ENCODE results near the gene BEND6. TPM values are rescaled to one million over a fixed set of nuclear protein-coding genes. Genes with fewer than 3 reads are reported as not detected.

BEND6 gene
- total RNA-seq, 1 donor from 2014 or later, result 2.3 TPM

- Mint-ChIP-seq H3K9me3 (no peaks in the 10 kb centered on the region), H3K27ac (ENCODE audit: unreplicated experiment) (no peak overlapping the region), H3K27me3 (ENCODE audit: low read depth) (no peaks in the 10 kb centered on the region), H3K4me3 (no peak overlapping the region), H3K36me3 (ENCODE audit: low read depth) (no peaks in the 10 kb centered on the region), H3K4me1 (no peaks in the 10 kb centered on the region)
- no peak for DNase-seq (ENCODE audit: low read depth, low spot score)
- TF ChIP-seq, protein P1, sequence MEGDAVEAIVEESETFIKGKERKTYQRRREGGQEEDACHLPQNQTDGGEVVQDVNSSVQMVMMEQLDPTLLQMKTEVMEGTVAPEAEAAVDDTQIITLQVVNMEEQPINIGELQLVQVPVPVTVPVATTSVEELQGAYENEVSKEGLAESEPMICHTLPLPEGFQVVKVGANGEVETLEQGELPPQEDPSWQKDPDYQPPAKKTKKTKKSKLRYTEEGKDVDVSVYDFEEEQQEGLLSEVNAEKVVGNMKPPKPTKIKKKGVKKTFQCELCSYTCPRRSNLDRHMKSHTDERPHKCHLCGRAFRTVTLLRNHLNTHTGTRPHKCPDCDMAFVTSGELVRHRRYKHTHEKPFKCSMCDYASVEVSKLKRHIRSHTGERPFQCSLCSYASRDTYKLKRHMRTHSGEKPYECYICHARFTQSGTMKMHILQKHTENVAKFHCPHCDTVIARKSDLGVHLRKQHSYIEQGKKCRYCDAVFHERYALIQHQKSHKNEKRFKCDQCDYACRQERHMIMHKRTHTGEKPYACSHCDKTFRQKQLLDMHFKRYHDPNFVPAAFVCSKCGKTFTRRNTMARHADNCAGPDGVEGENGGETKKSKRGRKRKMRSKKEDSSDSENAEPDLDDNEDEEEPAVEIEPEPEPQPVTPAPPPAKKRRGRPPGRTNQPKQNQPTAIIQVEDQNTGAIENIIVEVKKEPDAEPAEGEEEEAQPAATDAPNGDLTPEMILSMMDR (conservative IDR thresholded peaks at IDR 0.05), result no peak
Measured at GRCh38 chr6:56965126-56965525, 10.2 kb downstream of the BEND6 start.

DNA sequence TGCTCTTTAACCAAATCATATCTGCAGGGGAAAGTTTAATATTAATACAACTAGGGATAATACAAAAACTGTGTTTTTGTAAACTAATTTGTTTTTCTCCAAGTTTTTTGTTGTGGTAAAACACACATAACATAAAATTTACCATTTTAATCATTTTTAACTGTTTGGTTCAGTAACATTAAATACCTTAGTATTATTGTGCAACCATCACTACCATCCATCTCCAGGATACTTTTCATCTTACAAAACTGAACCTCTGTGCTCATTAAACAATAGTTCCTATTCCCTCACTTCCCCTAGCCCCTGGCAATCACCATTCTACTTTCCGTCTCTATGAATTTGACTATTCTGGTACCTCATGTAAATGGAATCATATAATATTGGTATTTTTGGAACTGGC, 15.9 kb downstream of the BEND6 start:
- Mint-ChIP-seq H3K9me3 (peaks cover 2% of the 10 kb centered on the region), H3K27me3 (ENCODE audit: low read depth) (no peaks in the 10 kb centered on the region), H3K36me3 (ENCODE audit: low read depth) (no peaks in the 10 kb centered on the region), H3K27ac (ENCODE audit: unreplicated experiment) (no peak overlapping the region), H3K4me3 (no peak overlapping the region), H3K4me1 (no peaks in the 10 kb centered on the region)
- TF ChIP-seq, protein P1 (conservative IDR thresholded peaks at IDR 0.05), result no peak
- DNase-seq (ENCODE audit: low read depth, low spot score), result no peak

GRCh38 chr6:56977192-56977591, 22.3 kb downstream of the BEND6 start:
- Mint-ChIP-seq H3K4me1 (no peaks in the 10 kb centered on the region), H3K36me3 (ENCODE audit: low read depth) (peaks cover 3% of the 10 kb centered on the region), H3K27me3 (ENCODE audit: low read depth) (no peaks in the 10 kb centered on the region), H3K27ac (ENCODE audit: unreplicated experiment) (no peak overlapping the region), H3K9me3 (peaks cover 11% of the 10 kb centered on the region), H3K4me3 (no peak overlapping the region)
- TF ChIP-seq, protein P1 (conservative IDR thresholded peaks at IDR 0.05), result no peak
- no peak for DNase-seq (ENCODE audit: low read depth, low spot score)

- Mint-ChIP-seq H3K9me3 (peaks cover 11% of the 10 kb centered on the region), H3K27me3 (ENCODE audit: low read depth) (no peaks in the 10 kb centered on the region), H3K4me3 (no peak overlapping the region), H3K36me3 (ENCODE audit: low read depth) (peaks cover 3% of the 10 kb centered on the region), H3K4me1 (no peaks in the 10 kb centered on the region), H3K27ac (ENCODE audit: unreplicated experiment) (no peak overlapping the region)
- DNase-seq (ENCODE audit: low read depth, low spot score), result no peak
- TF ChIP-seq, protein P1 (conservative IDR thresholded peaks at IDR 0.05), result no peak
Measured at GRCh38 chr6:56978530-56978929, 23.6 kb downstream of the BEND6 start.

DNA sequence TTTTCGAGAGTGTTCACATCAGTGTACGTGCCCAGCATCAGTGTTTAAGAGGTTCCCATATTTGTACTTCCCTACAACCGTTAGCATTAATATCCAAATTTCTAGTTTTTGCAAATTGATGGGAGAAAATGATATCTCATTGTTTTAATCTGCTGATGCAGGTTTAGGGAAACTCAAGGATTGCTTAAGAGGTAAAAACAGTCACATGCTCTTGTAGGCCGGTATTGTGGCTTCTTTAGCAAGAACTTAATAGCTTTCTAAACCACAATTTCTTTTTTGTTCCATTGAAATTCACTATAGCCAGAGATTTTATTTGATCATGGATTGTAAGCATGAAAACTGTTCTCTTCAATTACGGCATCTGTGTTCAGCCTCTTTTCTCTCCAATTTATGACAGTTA, 29.5 kb downstream of the BEND6 start:
- H3K4me1 Mint-ChIP-seq, result no peaks in the 10 kb centered on the region
- no peaks in the 10 kb centered on the region for H3K36me3 Mint-ChIP-seq (ENCODE audit: low read depth)
- no peaks in the 10 kb centered on the region for H3K27me3 Mint-ChIP-seq (ENCODE audit: low read depth)
- H3K9me3 Mint-ChIP-seq, result no peaks in the 10 kb centered on the region
- H3K27ac Mint-ChIP-seq (ENCODE audit: unreplicated experiment), result no peak overlapping the region
- H3K4me3 Mint-ChIP-seq, result no peak overlapping the region
- no peak for DNase-seq (ENCODE audit: low read depth, low spot score)
- TF ChIP-seq, protein P1 (conservative IDR thresholded peaks at IDR 0.05), result no peak

DNA sequence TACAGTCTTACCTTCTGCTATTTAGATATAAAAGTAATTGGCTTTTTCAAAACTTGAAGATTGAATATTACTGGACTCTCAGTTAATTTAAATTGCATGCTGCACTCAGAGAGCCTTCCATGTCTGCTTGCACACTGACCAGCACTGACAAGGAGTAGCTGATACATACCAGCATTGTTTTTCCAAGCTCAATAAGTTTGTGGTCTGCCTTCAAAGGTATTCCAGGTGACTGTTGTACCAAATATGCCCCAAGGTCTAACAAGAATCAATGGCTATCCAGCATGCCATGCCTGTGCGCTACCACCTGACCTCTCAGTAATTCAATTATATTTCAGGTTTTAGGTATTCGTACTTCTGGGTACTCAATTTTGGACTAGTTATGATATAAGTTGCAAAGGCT, 30.0 kb downstream of the BEND6 start:
- DNase-seq (ENCODE audit: low read depth, low spot score), result no peak
- Mint-ChIP-seq H3K4me1 (no peaks in the 10 kb centered on the region), H3K9me3 (no peaks in the 10 kb centered on the region), H3K36me3 (ENCODE audit: low read depth) (no peaks in the 10 kb centered on the region), H3K27ac (ENCODE audit: unreplicated experiment) (no peak overlapping the region), H3K4me3 (no peak overlapping the region), H3K27me3 (ENCODE audit: low read depth) (no peaks in the 10 kb centered on the region)
- TF ChIP-seq, protein P1 (conservative IDR thresholded peaks at IDR 0.05), result no peak
